ENCODE measurements around the gene C1QL4.

Gene C1QL4

DNA sequence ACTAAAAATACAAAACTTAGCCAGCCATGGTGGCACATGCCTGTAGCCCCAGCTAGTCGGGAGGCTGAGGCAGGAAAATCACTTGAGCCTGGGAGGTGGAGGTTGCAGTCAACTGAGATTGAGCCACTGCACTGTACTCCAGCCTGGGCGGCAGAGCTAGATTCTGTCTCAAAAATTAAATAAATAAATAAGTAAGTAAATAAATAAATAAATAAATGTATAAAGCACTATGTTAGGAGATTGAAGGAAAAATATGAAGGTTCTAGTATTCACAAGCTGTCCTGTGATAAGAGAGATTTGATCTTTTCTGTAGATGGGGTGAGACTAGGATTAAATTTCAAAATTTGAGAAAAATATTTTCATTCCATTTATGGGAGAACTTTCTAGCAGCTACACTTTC is 15.4 kb upstream of the C1QL4 start:
- no peak for DNase-seq (ENCODE audit: low read depth, low spot score)
- H3K4me3 ChIP-seq (ENCODE audit: low read length) = no peak overlapping the region

- no peak for DNase-seq (ENCODE audit: low read depth, low spot score)
- H3K4me3 ChIP-seq (ENCODE audit: low read length) = no peak overlapping the region
Observed at GRCh38 chr12:49349266-49349665, 12.3 kb upstream of the C1QL4 start.

GRCh38 chr12:49348781-49349180 is 11.8 kb upstream of the C1QL4 start:
- DNase-seq (ENCODE audit: low read depth, low spot score) = no peak
- H3K4me3 ChIP-seq (ENCODE audit: low read length) = no peak overlapping the region

DNA sequence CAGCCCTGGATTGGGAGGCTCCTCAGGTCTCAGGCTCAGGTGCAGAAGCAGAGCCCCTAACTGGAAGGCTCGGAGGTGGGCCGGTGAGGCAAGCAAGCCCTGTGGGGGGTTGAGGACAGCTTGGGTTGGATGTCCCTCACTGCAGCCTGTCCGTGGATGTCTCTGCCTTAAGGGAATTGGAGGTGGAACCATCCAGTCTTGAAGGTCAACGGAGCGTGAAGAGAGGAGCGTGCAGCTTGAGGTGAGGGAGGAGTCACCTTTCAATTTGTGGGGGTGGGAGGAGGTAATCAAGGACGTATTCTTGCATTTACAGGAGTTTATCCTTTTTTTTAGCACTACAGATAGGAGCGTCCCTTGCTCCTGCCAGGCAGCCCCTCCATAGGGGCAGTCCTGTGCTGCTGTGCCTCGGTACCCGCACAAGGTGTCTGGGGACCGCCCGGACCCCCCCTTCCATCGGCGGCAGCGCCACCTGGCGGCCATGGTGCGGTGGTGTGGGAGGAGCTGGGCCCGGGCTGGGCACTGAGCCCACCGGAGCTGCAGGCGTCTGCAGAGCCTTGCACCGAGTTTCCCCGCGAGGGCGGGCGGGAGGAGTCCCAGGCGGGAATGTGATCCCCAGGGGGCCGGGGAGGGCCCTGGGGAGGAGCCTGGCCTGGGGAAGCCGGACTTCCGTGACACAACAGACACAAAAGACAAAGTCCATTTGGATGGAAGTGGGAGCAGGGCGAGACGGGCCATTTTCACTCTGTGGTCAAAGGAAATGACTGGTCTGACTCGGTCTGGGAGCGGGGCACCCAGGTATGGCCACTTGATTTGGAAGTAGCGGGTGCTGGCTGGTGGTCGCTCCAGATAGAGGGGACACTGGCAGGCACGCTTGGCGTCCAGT is 10.6 kb upstream of the C1QL4 start:
- H3K4me3 ChIP-seq (ENCODE audit: low read length) = peak overlapping the region; percentile 34
- peak; percentile 31 for DNase-seq (ENCODE audit: low read depth, low spot score)

DNA sequence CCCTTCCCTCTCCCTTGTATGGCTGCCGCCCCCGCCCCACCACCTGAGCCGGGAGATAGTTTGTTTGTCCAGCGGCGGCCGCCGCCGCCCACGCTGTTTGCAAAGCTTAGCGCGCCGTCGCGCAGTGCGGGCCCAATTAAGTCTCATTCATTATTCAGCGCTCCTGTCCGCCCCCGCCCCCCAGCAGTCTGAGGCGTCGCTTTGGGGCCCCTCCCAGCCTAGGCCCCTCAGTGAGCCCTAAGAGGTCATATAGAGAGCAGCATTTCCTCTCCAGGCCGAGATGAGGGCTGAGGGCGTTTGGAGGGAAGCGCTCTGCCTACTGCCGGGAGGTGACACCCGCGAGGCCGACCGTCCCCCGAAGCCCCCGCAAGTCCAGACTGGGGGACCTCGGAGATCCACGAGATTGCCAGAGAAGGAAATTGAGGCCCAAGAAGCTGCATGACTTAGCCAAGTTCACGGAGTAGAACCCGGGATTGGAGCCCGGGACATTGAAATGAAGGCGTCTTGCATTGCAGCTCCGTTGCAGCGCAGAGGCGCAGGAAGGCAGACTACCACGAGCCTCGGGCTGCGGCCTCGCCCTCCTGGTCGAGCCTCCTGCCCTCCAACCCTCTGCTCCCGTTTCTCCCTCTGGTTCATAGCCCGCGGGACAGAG is 9.8 kb upstream of the C1QL4 start, which contains the start of gene DNAJC22:
DNAJC22 (plus strand) TSS at position 230 of the 652 bp plus-strand sequence. CDS start 1,985 bp downstream, outside the sequence.
- no peak for DNase-seq (ENCODE audit: low read depth, low spot score)
- peak within 1 kb of the TSS; percentile 34 for H3K4me3 ChIP-seq (ENCODE audit: low read length)

DNA sequence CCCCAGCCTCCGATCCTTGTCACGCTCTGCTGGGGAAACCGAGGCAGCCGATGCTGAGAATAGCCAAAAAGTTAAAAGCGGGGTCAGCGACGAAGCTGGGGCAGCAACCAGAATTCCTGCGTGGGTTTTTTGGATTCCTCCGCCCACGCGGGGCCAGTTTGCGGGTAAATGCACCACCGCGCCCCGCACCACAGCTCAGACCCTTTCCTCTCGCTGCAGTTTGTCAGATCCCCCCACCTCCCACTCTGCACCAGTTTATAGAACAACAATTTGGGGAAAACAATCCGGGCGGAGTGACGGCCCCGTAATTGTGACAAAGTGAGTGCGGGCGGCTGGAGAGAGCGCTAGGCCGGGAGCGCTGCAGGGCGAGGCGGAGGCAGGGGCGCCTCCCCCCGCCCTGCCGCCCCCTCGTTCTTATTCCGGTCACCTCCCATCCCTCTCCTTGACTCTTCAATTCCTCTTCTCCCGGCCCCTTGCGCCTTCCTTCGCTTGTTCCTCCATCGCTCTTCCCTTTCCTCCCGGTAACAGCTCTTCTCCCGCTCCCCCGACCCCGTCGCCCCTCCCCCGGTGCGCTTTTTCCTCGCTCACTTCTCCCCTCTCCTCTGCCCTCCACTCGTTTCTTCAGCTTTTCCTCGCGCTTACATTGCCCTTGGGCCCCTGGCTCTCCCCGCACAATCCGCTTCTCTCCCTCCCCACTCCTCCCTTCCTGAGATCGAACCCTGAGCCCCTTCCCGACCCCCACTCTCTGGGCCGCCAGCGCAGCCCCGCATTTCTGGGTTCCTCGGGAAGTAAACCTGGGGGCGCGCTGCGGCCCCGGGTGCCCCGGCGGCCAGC is 9.1 kb upstream of the C1QL4 start:
- no peak for DNase-seq (ENCODE audit: low read depth, low spot score)
- H3K4me3 ChIP-seq (ENCODE audit: low read length) = no peak overlapping the region

- no peak for DNase-seq (ENCODE audit: low read depth, low spot score)
Observed at GRCh38 chr12:49345051-49345824, 8.2 kb upstream of the C1QL4 start.

DNA sequence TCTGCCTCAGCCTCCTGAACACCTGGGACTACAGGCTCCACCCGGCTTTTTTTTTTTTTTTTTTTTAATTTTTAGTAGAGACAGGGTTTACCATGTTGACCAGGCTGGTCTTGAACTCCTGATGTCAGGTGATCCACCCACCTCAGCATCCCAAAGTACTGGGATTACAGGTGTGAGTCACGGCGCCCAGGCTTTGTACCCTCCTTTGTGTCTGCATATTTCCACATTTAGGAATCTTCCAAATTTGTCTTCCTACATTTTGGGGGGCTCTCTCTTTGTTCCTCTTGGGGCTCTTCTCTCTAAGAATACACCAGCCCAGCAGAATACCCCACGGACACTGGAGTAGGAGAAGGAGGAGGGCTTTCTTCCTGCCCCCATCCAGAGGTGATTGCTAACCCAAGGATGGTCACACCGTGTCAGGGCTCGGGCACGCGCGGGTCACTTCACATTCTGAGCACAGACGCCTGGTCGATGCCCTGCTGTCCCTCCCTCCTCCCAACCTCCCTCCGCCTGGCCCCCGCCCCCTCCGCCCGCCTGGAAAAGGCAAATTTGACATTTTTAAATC is 7.6 kb upstream of the C1QL4 start:
- DNase-seq (ENCODE audit: low read depth, low spot score) = no peak
- no peak overlapping the region for H3K4me3 ChIP-seq (ENCODE audit: low read length)

More at GRCh38 chr12:49345051-49345824, 8.2 kb upstream of the C1QL4 start:
- H3K4me3 ChIP-seq (ENCODE audit: low read length) = no peak overlapping the region

GRCh38 chr12:49342914-49343731 is 6.1 kb upstream of the C1QL4 start:
- peak overlapping the region; percentile 30 for H3K4me3 ChIP-seq (ENCODE audit: low read length)
- no peak for DNase-seq (ENCODE audit: low read depth, low spot score)

- peak; percentile 73 for DNase-seq (ENCODE audit: low read depth, low spot score)
Observed at GRCh38 chr12:49342066-49342913, 5.3 kb upstream of the C1QL4 start.

DNA sequence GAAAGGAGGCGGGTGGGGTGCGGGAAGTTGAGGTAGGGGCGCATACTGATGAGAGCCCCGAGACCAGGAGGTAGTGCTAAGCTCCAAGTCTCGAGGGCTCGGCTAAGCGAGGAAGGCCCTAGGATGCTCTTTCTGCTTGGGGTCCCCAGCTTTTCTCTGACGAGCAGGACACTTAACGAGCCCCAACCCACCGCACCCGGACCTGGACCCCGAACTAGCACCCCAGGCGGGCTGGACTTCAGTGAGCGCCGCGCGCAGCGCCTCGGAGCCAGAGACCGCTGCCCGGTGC is 4.7 kb upstream of the C1QL4 start:
- no peak for DNase-seq (ENCODE audit: low read depth, low spot score)
- H3K4me3 ChIP-seq (ENCODE audit: low read length) = no peak overlapping the region

More at GRCh38 chr12:49342066-49342913, 5.3 kb upstream of the C1QL4 start:
- H3K4me3 ChIP-seq (ENCODE audit: low read length) = peak overlapping the region; percentile 30

DNA sequence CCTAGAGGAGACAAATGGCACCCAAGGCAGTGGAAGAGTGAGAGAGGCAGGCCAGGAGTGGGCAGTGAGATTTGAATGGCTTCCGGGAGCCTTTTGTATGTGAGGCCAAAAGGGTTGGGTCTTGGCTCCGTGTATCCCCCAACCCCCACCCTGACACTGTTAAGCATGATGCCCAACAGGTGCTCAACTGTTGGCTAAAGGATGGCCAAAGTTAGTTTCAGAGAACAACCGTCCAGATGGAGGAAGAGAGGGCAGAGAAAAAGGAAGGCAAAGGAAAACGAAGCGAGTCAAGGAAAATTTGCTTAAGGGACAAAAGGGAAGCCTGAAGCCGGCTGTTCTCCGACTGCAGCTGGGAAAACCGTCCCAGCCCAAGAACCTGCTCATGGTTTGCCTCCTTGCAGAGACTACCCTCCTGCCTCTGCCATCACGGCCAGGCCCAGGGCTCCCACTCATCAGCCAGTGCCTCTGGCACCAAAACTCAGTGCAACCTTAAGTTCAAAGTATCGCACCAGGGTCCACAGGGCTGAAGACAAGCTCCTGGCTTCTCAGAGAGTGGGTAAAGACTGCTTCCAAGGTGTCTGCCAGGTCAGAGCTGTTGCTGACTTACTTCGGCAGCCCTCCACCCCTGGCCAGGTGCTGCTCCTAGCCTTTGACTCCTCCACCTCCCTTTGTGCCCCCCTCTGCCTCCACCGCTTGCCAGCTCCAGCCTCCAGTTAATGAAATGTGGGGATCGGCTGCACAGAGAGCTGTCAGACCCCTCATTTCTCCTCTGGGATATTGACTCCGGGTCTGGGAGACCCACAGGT is 4.2 kb upstream of the C1QL4 start:
- no peak for DNase-seq (ENCODE audit: low read depth, low spot score)
- no peak overlapping the region for H3K4me3 ChIP-seq (ENCODE audit: low read length)

DNA sequence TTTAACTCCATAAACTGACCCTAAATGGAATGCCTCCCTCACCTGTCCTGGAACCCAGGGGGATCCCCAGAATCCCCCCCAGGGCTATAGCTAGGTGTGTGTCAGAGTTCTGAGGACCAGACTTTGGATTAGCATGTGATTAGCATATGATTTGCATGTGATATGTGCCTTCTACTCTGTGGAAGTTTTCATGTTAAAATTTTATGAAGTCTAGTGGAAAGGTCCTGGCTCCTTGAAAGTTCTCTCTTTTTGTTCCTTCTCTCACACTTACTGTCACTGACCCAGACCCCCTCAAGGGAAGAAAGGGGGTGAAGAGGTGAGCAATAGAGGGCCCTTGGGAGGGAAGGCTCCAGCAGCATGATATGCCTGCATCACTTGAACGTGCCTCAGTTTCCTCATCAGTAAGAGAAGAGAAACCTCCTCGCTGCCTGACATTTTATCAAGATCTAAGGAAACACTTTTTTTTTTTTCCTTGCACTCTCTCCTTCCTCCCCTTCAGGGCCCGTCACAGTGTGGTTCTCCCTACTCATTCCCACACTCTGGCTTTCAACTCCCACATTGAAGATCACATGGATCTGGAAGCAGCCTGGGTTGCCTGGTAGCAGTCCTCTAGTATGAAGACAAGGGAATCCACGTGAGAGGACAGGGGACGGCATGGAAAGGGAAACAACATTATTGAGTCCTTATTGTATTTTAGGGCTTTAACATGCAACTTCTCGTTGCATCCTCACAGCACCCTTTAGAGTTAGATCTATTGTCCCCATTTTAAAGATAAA is 3.3 kb upstream of the C1QL4 start:
- DNase-seq (ENCODE audit: low read depth, low spot score) = no peak

DNA sequence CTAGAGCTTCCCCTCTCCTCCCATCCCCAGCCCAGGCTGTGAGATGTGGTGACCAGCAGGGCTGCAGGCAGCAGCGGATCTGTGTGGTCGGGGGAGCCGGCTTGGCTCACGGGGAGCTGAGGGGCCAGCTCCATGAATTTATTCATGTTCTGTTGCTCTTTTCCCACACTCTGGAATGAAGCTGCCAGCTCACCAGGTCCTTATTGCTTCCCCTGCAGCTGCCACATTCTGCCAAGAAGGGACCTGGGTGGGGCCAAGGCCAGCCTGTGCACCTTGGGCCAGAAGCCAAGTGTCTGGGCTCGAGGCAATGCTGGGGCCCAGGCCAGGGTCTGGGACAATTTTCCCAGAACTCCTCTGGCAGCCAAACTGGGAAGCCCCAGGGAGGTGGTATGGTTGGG is 2.5 kb upstream of the C1QL4 start:
- no peak overlapping the region for H3K4me3 ChIP-seq (ENCODE audit: low read length)
- no peak for DNase-seq (ENCODE audit: low read depth, low spot score)

More for the DNA sequence above, 3.3 kb upstream of the C1QL4 start:
- H3K4me3 ChIP-seq (ENCODE audit: low read length) = no peak overlapping the region

- no peak for DNase-seq (ENCODE audit: low read depth, low spot score)
Observed at GRCh38 chr12:49338830-49339463, 2.0 kb upstream of the C1QL4 start.

More at GRCh38 chr12:49338830-49339463, 2.0 kb upstream of the C1QL4 start:
- no peak overlapping the region for H3K4me3 ChIP-seq (ENCODE audit: low read length)
